Pancreas (tissue), 10 donors: ENCODE results near the gene POLRMT. TPM values are rescaled to one million over a fixed set of nuclear protein-coding genes. Genes with fewer than 3 reads are reported as not detected.

Experiments used
- ATAC-seq, 4 donors: fragments of 200-7000 bp; cut with Tn5 transposase; one replicate each; pipeline versions ENCODE4 v1.8.0 to v1.9.1; 2020; ENCODE audit warnings: mild to moderate bottlenecking in 4 of 4, moderate library complexity in 4 of 4
- DNase-seq, 6 donors: peaks; one replicate each; pipeline ENCODE4 v3.0.0-alpha.2; 2020
- FAIRE-seq: peaks from 2 replicates; lab custom pipeline; 2012; peaks lifted over from hg19 to GRCh38; lab: Jason Lieb, UNC
- H3K27ac ChIP-seq, 4 donors: fragments of 200-600 bp; sonication (generic); 1 replicate in 3 of 4; 2 replicates in 1 of 4; pipeline versions ENCODE4 v1.5.0 to v1.8.0; 2020
- H3K27me3 ChIP-seq, 4 donors: fragments of 200-600 bp; one replicate each; pipeline ENCODE4 v1.8.0; 2021
- H3K36me3 ChIP-seq, 3 donors: fragments of 200-600 bp; sonication (generic) in 1 of 3; one replicate each; pipeline versions ENCODE4 v1.5.0 to v1.8.0; 2020 to 2021
- H3K4me1 ChIP-seq, 3 donors: fragments of 200-600 bp; one replicate each; pipeline ENCODE4 v1.8.0; 2021
- H3K4me3 ChIP-seq, 4 donors: fragments of 200-600 bp; sonication (generic) in 2 of 4; one replicate each; pipeline versions ENCODE4 v1.5.0 to v1.8.0; 2020 to 2021
- H3K9me3 ChIP-seq, 4 donors: fragments of 200-600 bp; one replicate each; pipeline ENCODE4 v1.8.0; 2021
- CTCF ChIP-seq, 4 donors: fragments of 200-600 bp; sonication (generic) in 3 of 4; IDR thresholded peaks; one replicate each; pipeline versions ENCODE4 v1.5.0 to v1.8.0; 2021; ENCODE audit warnings: antibody characterized with exemption in 4 of 4
- WGBS, 2 donors: extraction: QIAGEN DNeasy Blood & Tissue Kit; methylation state at CpG; one replicate each; pipeline ENCODE4 v1.1.7; 2013; 5-methylcytosine and 5-hydroxymethylcytosine counted together
- intact Hi-C, 3 donors: fragments of 100-400 bp; cut with DNase I; formaldehyde crosslinking; loops; one replicate each; pipeline versions ENCODE4 v1.11.1 to v1.14.2; 2022
- polyA plus RNA-seq, 2 donors: library from polyadenylated mRNA; stranded (reverse); fragments of 200-250 nt; gene quantifications; one replicate each; pipeline ENCODE4 v1.2.3, GENCODE V29; 2013
- total RNA-seq, 6 donors: library from RNA; stranded (reverse); fragmentation: NEBNext Ultra II Directional in 4 of 6; extraction: Animal tissue kit (Norgen Biotek cat#: 25700) in 4 of 6; gene quantifications; one replicate each; pipeline versions ENCODE4 v1.2.1 to v1.2.4, GENCODE V29; 2021 to 2023
- donor health status: healthy with polysubstance abuse.
- donor health status: DM: no; HTN: no; CAD: no; lungs with moderate emphysema.
- donor health status: DM: no; HTN: no; CAD: no.
- donor health status: control.
- donor health status: control.
- donor health status: Bipolar disorder and iron deficiency.
- donor health status: DM: yes; HTN: yes; CAD: no.
- donor health status: DM: no; HTN: no; CAD: no.
- donor health status: DM: no; HTN: no; CAD: no.
- donor health status: DM: yes; HTN: yes; CAD: no.

POLRMT gene
- total and polyA plus RNA-seq, 8 donors, result 19.3 to 101 (median 28.1) TPM

- FAIRE-seq, result no peak
- 92 to 93% methylated on average over 21 to 24 of the region's 24 CpGs for whole genome bisulfite sequencing, 2 donors
- no peaks in the 10 kb centered on the region for H3K9me3 ChIP-seq
- no peak overlapping the region for H3K27ac ChIP-seq
- ATAC-seq, result no peak
- H3K4me3 ChIP-seq, result no peak overlapping the region
- peaks cover 0 to 6% (median 5%) of the 10 kb centered on the region in 3 donors for H3K36me3 ChIP-seq
- H3K27me3 ChIP-seq, result no peaks in the 10 kb centered on the region
- peak in 1 of 6 donors; percentile 61 for DNase-seq
- intact Hi-C loops, result no loop called here
- H3K4me1 ChIP-seq, result no peaks in the 10 kb centered on the region
- no peak for TF ChIP-seq CTCF (IDR thresholded peaks at IDR 0.05)
Measured at GRCh38 chr19:624433-625109, 8.8 kb downstream of the POLRMT start.

GRCh38 chr19:623974-624373 lies 9.4 kb downstream of the POLRMT start:
- Histone ChIP-seq H3K27ac (no peak overlapping the region), H3K36me3 (peaks cover 0 to 12% (median 5%) of the 10 kb centered on the region in 3 donors), H3K4me3 (no peak overlapping the region), H3K27me3 (no peaks in the 10 kb centered on the region), H3K4me1 (no peaks in the 10 kb centered on the region), H3K9me3 (no peaks in the 10 kb centered on the region)
- FAIRE-seq (no peak), DNase-seq (no peak), ATAC-seq (no peak)
- intact Hi-C loops, result no loop called here
- TF ChIP-seq CTCF (IDR thresholded peaks at IDR 0.05), result no peak
- WGBS, 2 donors, result 88 to 90% methylated on average over 24 of the region's 24 CpGs

- Histone ChIP-seq H3K27me3 (no peaks in the 10 kb centered on the region), H3K4me3 (no peak overlapping the region), H3K36me3 (peaks cover 2 to 19% (median 8%) of the 10 kb centered on the region in 3 donors), H3K27ac (no peak overlapping the region), H3K9me3 (no peaks in the 10 kb centered on the region), H3K4me1 (no peaks in the 10 kb centered on the region)
- FAIRE-seq (no peak), ATAC-seq (no peak), DNase-seq (peak in 1 of 6 donors; percentile 55)
- intact Hi-C loops, result no loop called here
- no peak for TF ChIP-seq CTCF (IDR thresholded peaks at IDR 0.05)
- 92 to 94% methylated on average over 44 of the region's 44 CpGs for WGBS, 2 donors
Measured at GRCh38 chr19:623175-623916, 10.0 kb downstream of the POLRMT start.

- DNase-seq, result peak in 1 of 6 donors; percentile 57
- Histone ChIP-seq H3K27me3 (no peaks in the 10 kb centered on the region), H3K4me1 (no peaks in the 10 kb centered on the region), H3K4me3 (no peak overlapping the region), H3K36me3 (peaks cover 2 to 22% (median 12%) of the 10 kb centered on the region in 3 donors), H3K9me3 (no peaks in the 10 kb centered on the region), H3K27ac (no peak overlapping the region)
- no peak for TF ChIP-seq CTCF (IDR thresholded peaks at IDR 0.05)
- FAIRE-seq, result no peak
- WGBS, 2 donors, result 95 to 96% methylated on average over 36 to 37 of the region's 37 CpGs
- no peak for ATAC-seq
- intact Hi-C loops, result no loop called here
Measured at GRCh38 chr19:622666-623065, 10.7 kb downstream of the POLRMT start.
